Liver (tissue), 3 donors: ENCODE measurements around the gene BCL2L11.

Source experiments
- ATF3 ChIP-seq: IDR thresholded peaks from 2 replicates; pipeline ENCODE4 v1.6.1; 2016; ENCODE audit warnings: antibody characterized with exemption
- CTCF ChIP-seq: fragments of 150-350 bp; IDR thresholded peaks from 2 replicates; pipeline ENCODE4 v1.5.1; 2017; ENCODE audit warnings: improper control_type of control experiment, low read depth, low read length; ENCODE audit not compliant: missing input control
- EGR1 ChIP-seq, 2 donors: IDR thresholded peaks; 2 replicates each; pipeline ENCODE4 v1.6.1; 2016 to 2018; ENCODE audit warnings: antibody characterized with exemption in 2 of 2, low read depth in 2 of 2
- FOXA1 ChIP-seq: IDR thresholded peaks from 2 replicates; pipeline ENCODE4 v1.6.1; 2016; ENCODE audit warnings: antibody characterized with exemption
- NR2F2 ChIP-seq: IDR thresholded peaks from 2 replicates; pipeline ENCODE4 v1.6.1; 2016; ENCODE audit warnings: antibody characterized with exemption
- REST ChIP-seq: IDR thresholded peaks from 2 replicates; pipeline ENCODE4 v1.6.1; 2016; ENCODE audit warnings: antibody characterized with exemption, mild to moderate bottlenecking
- RXRA ChIP-seq, 2 donors: IDR thresholded peaks; 2 replicates each; pipeline ENCODE4 v1.6.1; 2017 to 2018; ENCODE audit warnings: antibody characterized with exemption in 2 of 2, mild to moderate bottlenecking in 1 of 2
- SP1 ChIP-seq: IDR thresholded peaks from 2 replicates; pipeline ENCODE4 v1.6.1; 2018; ENCODE audit warnings: antibody characterized with exemption, mild to moderate bottlenecking
- TAF1 ChIP-seq: conservative IDR thresholded peaks from 2 replicates; pipeline ENCODE4 v1.6.1; 2016; ENCODE audit warnings: antibody characterized with exemption, mild to moderate bottlenecking
- YY1 ChIP-seq: IDR thresholded peaks from 2 replicates; pipeline ENCODE4 v1.6.1; 2016; ENCODE audit warnings: antibody characterized with exemption, mild to moderate bottlenecking
- TF ChIP-seq, protein P1 (sequence below): IDR thresholded peaks from 2 replicates; pipeline ENCODE4 v1.6.1; 2016; ENCODE audit warnings: antibody characterized with exemption
- donor health status: healthy.
- donor health status: healthy.

- TF ChIP-seq TAF1 (no peak), CTCF (no peak), RXRA (IDR thresholded peaks at IDR 0.05) (no peak), YY1 (no peak), SP1 (no peak), NR2F2 (no peak), REST (no peak), FOXA1 (no peak), EGR1 (IDR thresholded peaks at IDR 0.05; ENCODE audit: low read depth in 2 of 2) (no peak), ATF3 (no peak)
- TF ChIP-seq, protein P1, sequence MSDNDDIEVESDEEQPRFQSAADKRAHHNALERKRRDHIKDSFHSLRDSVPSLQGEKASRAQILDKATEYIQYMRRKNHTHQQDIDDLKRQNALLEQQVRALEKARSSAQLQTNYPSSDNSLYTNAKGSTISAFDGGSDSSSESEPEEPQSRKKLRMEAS = no peak
These were observed 25.2 kb downstream of the BCL2L11 start for GRCh38 chr2:111145951-111146350.
